DOHH2 (cell line): ENCODE data around the gene SNX20.

Source experiments
- H3F3A ChIP-seq: fragments of 200-600 bp; sonication (generic), shearing (Covaris generic); 2 replicates; pipeline ENCODE4 v1.6.0; 2016; ENCODE audit warnings: antibody characterized with exemption, mild to moderate bottlenecking; ENCODE audit not compliant: control insufficient read depth, insufficient read depth
- H3K27ac ChIP-seq: fragments of 200-600 bp; sonication (generic); 2 replicates; pipeline ENCODE4 v1.5.1; 2014; ENCODE audit warnings: low read depth, mild to moderate bottlenecking, low read length, moderate library complexity
- H3K27me3 ChIP-seq: fragments of 200-600 bp; sonication (generic); 2 replicates; pipeline ENCODE4 v1.6.1; 2014; ENCODE audit warnings: mild to moderate bottlenecking, low read length, mixed read lengths; ENCODE audit not compliant: control insufficient read depth
- H3K36me3 ChIP-seq: fragments of 200-600 bp; sonication (generic); 2 replicates; pipeline ENCODE4 v1.6.1; 2014; ENCODE audit warnings: mild to moderate bottlenecking, low read length, moderate library complexity, mixed read lengths; ENCODE audit not compliant: control insufficient read depth
- H3K4me1 ChIP-seq: fragments of 200-600 bp; sonication (generic); 2 replicates; pipeline ENCODE4 v1.6.1; 2014; ENCODE audit warnings: mild to moderate bottlenecking, low read length, mixed read lengths; ENCODE audit not compliant: control insufficient read depth
- H3K4me2 ChIP-seq: fragments of 200-600 bp; sonication (generic); 2 replicates; pipeline ENCODE4 v1.6.0; 2014; ENCODE audit warnings: mild to moderate bottlenecking, low read length, moderate library complexity
- H3K4me3 ChIP-seq: fragments of 200-600 bp; sonication (generic); 2 replicates; pipeline ENCODE4 v1.5.1; 2014; ENCODE audit warnings: mild to moderate bottlenecking, low read length, mixed read lengths
- H3K79me2 ChIP-seq: fragments of 200-600 bp; sonication (generic); 2 replicates; pipeline ENCODE4 v1.6.1; 2014; ENCODE audit warnings: mild to moderate bottlenecking, low read length, mixed read lengths; ENCODE audit not compliant: control insufficient read depth
- H3K9me2 ChIP-seq: fragments of 200-600 bp; sonication (generic); replicated peaks from 2 replicates; pipeline ENCODE4 v1.6.1; 2014; ENCODE audit warnings: mild to moderate bottlenecking, low read length, mixed read lengths; ENCODE audit not compliant: control insufficient read depth
- H3K9me3 ChIP-seq: fragments of 200-600 bp; sonication (generic); 2 replicates; pipeline ENCODE4 v1.6.1; 2014; ENCODE audit warnings: antibody characterized with exemption, low read length, mixed read lengths; ENCODE audit not compliant: control insufficient read depth, insufficient read depth
- H4K20me1 ChIP-seq: fragments of 200-600 bp; sonication (generic); 2 replicates; pipeline ENCODE4 v1.6.0; 2014; ENCODE audit warnings: low read depth, mild to moderate bottlenecking, antibody characterized with exemption, low read length, moderate library complexity; ENCODE audit not compliant: control insufficient read depth, insufficient read depth
- EZH2phosphoT487 ChIP-seq: fragments of 200-600 bp; sonication (generic); IDR thresholded peaks from 2 replicates; pipeline ENCODE4 v1.6.1; 2017; ENCODE audit warnings: borderline replicate concordance, mild to moderate bottlenecking, antibody characterized with exemption, low read length, moderate library complexity, mixed read lengths
- TF ChIP-seq, protein P1 (sequence below): fragments of 200-600 bp; sonication (generic); IDR thresholded peaks from one replicate; pipeline ENCODE4 v1.5.1; 2014; ENCODE audit warnings: antibody characterized with exemption, mild to moderate bottlenecking, low read depth, low read length; ENCODE audit not compliant: poor library complexity, severe bottlenecking

SNX20 gene

GRCh38 chr16:50688867-50689266 is 7.8 kb upstream of the SNX20 start:
- Histone ChIP-seq H3K9me3 (no peaks in the 10 kb centered on the region), H3K4me2 (no peak overlapping the region), H3K27ac (no peak overlapping the region), H3K9me2 (no peaks in the 10 kb centered on the region), H4K20me1 (no peaks in the 10 kb centered on the region), H3K4me3 (no peak overlapping the region), H3K27me3 (peaks cover 15% of the 10 kb centered on the region), H3K36me3 (no peaks in the 10 kb centered on the region), H3F3A (no peaks in the 10 kb centered on the region), H3K79me2 (no peaks in the 10 kb centered on the region), H3K4me1 (peaks cover 5% of the 10 kb centered on the region)
- TF ChIP-seq, protein P1, sequence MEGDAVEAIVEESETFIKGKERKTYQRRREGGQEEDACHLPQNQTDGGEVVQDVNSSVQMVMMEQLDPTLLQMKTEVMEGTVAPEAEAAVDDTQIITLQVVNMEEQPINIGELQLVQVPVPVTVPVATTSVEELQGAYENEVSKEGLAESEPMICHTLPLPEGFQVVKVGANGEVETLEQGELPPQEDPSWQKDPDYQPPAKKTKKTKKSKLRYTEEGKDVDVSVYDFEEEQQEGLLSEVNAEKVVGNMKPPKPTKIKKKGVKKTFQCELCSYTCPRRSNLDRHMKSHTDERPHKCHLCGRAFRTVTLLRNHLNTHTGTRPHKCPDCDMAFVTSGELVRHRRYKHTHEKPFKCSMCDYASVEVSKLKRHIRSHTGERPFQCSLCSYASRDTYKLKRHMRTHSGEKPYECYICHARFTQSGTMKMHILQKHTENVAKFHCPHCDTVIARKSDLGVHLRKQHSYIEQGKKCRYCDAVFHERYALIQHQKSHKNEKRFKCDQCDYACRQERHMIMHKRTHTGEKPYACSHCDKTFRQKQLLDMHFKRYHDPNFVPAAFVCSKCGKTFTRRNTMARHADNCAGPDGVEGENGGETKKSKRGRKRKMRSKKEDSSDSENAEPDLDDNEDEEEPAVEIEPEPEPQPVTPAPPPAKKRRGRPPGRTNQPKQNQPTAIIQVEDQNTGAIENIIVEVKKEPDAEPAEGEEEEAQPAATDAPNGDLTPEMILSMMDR: no peak
- TF ChIP-seq EZH2phosphoT487: no peak

- H4K20me1 ChIP-seq: no peaks in the 10 kb centered on the region
- H3K4me1 ChIP-seq: peaks cover 8% of the 10 kb centered on the region
- H3K79me2 ChIP-seq: no peaks in the 10 kb centered on the region
- no peaks in the 10 kb centered on the region for H3K9me3 ChIP-seq
- H3K9me2 ChIP-seq: no peaks in the 10 kb centered on the region
- H3K36me3 ChIP-seq: no peaks in the 10 kb centered on the region
- no peak overlapping the region for H3K4me3 ChIP-seq
- H3F3A ChIP-seq: no peaks in the 10 kb centered on the region
- no peak overlapping the region for H3K4me2 ChIP-seq
- no peak for TF ChIP-seq EZH2phosphoT487
- TF ChIP-seq, protein P1: no peak
- no peak overlapping the region for H3K27ac ChIP-seq
- H3K27me3 ChIP-seq: peaks cover 11% of the 10 kb centered on the region
Measured at GRCh38 chr16:50688083-50688482, 7.0 kb upstream of the SNX20 start.

- Histone ChIP-seq H4K20me1 (no peaks in the 10 kb centered on the region), H3K79me2 (no peaks in the 10 kb centered on the region), H3K9me2 (no peaks in the 10 kb centered on the region), H3K9me3 (no peaks in the 10 kb centered on the region), H3K4me1 (peaks cover 20% of the 10 kb centered on the region), H3K4me3 (no peak overlapping the region), H3K27ac (no peak overlapping the region), H3K4me2 (no peak overlapping the region), H3F3A (no peaks in the 10 kb centered on the region), H3K27me3 (0 out of 2 replicates have a peak, but pooled peaks cover 2% of the 10 kb centered on the region), H3K36me3 (no peaks in the 10 kb centered on the region)
- TF ChIP-seq, protein P1: no peak
- TF ChIP-seq EZH2phosphoT487: no peak
Measured at GRCh38 chr16:50685462-50686063, 4.5 kb upstream of the SNX20 start.
